Globus pallidus (tissue), 1 donor: ENCODE data around the gene CRKL.

ENCODE experiments used
- DNase-seq: peaks from one replicate; pipeline ENCODE4 v3.0.0-alpha.2; 2015; ENCODE audit warnings: low spot score

The CRKL gene

GRCh38 chr22:20982563-20982882 is 65.3 kb downstream of the CRKL start:
- DNase-seq, result no peak

GRCh38 chr22:20983081-20983771 is 66.0 kb downstream of the CRKL start:
- DNase-seq, result no peak

- no peak for DNase-seq
Measured at GRCh38 chr22:20985720-20986119, 68.5 kb downstream of the CRKL start.

- no peak for DNase-seq
Measured at GRCh38 chr22:20986365-20986764, 69.2 kb downstream of the CRKL start.

- no peak for DNase-seq
Measured at GRCh38 chr22:20987375-20987774, 70.2 kb downstream of the CRKL start.

GRCh38 chr22:20988573-20989322 is 71.5 kb downstream of the CRKL start:
- DNase-seq, result no peak

- no peak for DNase-seq
Measured at GRCh38 chr22:20989323-20990138, 72.3 kb downstream of the CRKL start.

- DNase-seq, result no peak
Measured at GRCh38 chr22:20990184-20991180, 73.3 kb downstream of the CRKL start.

- DNase-seq, result no peak
Measured at GRCh38 chr22:20991252-20992055, 74.2 kb downstream of the CRKL start.

GRCh38 chr22:20992056-20992442 is 74.8 kb downstream of the CRKL start:
- DNase-seq, result no peak

GRCh38 chr22:20992456-20993303 is 75.5 kb downstream of the CRKL start:
- DNase-seq, result no peak

GRCh38 chr22:20993304-20994127 is 76.3 kb downstream of the CRKL start:
- no peak for DNase-seq

GRCh38 chr22:20994128-20994901 is 77.1 kb downstream of the CRKL start:
- no peak for DNase-seq

GRCh38 chr22:20994902-20995241 is 77.7 kb downstream of the CRKL start:
- no peak for DNase-seq

GRCh38 chr22:20995329-20996030 is 78.3 kb downstream of the CRKL start:
- DNase-seq, result no peak

- no peak for DNase-seq
Measured at GRCh38 chr22:20996031-20996410, 78.8 kb downstream of the CRKL start.

GRCh38 chr22:20996598-20997535 is 79.7 kb downstream of the CRKL start:
- DNase-seq, result no peak
